CD4-positive, alpha-beta T cell (primary cell): ENCODE results near the gene TTC28. TPM values are rescaled to one million over a fixed set of nuclear protein-coding genes. Genes with fewer than 3 reads are reported as not detected.

Experiments
- ATAC-seq: fragments of 200-7000 bp; cut with Tn5 transposase; one replicate; pipeline ENCODE4 v1.10.0; 2022; ENCODE audit warnings: mild to moderate bottlenecking; ENCODE audit not compliant: poor library complexity
- CTCF ChIA-PET: fragments of 350-600 bp; sonication (Branson Sonifier 250); formaldehyde crosslinking; loops from one replicate; lab custom pipeline; 2021; ENCODE audit warnings: antibody characterized with exemption, inconsistent platforms; lab: Charles Lee
- POLR2A ChIA-PET: fragments of 350-600 bp; sonication (Branson Sonifier 250); formaldehyde crosslinking; loops from one replicate; lab custom pipeline; 2021; ENCODE audit warnings: antibody characterized with exemption, inconsistent platforms; lab: Charles Lee
- DNase-seq, 14 experiments: peaks; one replicate each; pipeline ENCODE4 v3.0.0-alpha.2; 2013 to 2020; ENCODE audit warnings: mixed read lengths in 2 of 14
- H3K27ac ChIP-seq, 2 donors: one replicate each; pipeline versions ENCODE4 v1.5.1 to v1.7.0; 2013; ENCODE audit warnings: low read length in 2 of 2, low read depth in 1 of 2, mild to moderate bottlenecking in 1 of 2
- H3K27me3 ChIP-seq, 2 experiments: 1 replicate in 1 of 2; 2 replicates in 1 of 2; pipeline versions ENCODE4 v1.6.1 to v1.7.0; 2013; ENCODE audit warnings: low read length in 2 of 2, control low read depth in 1 of 2, mild to moderate bottlenecking in 1 of 2, moderate library complexity in 1 of 2; ENCODE audit not compliant: insufficient read depth in 2 of 2, control insufficient read depth in 1 of 2
- H3K36me3 ChIP-seq: one replicate; pipeline ENCODE4 v1.6.1; 2013; ENCODE audit warnings: low read length, control low read depth; ENCODE audit not compliant: insufficient read depth
- H3K4me1 ChIP-seq: one replicate; pipeline ENCODE4 v1.6.1; 2013; ENCODE audit warnings: low read length, control low read depth; ENCODE audit not compliant: insufficient read depth
- H3K4me3 ChIP-seq: one replicate; pipeline ENCODE4 v1.5.1; 2013; ENCODE audit warnings: mild to moderate bottlenecking, low read length, moderate library complexity
- H3K9me3 ChIP-seq, 2 experiments: 1 replicate in 1 of 2; 2 replicates in 1 of 2; pipeline versions ENCODE4 v1.6.1 to v1.7.0; 2013; ENCODE audit warnings: low read length in 2 of 2, mild to moderate bottlenecking in 2 of 2, control low read depth in 1 of 2, moderate library complexity in 1 of 2; ENCODE audit not compliant: control insufficient read depth in 1 of 2, insufficient read depth in 1 of 2
- H3K27ac Mint-ChIP-seq: one replicate; pipeline ENCODE4 v1.8.0; 2020; ENCODE audit warnings: mixed read lengths
- H3K27me3 Mint-ChIP-seq: one replicate; pipeline ENCODE4 v1.8.0; 2021; ENCODE audit warnings: mixed read lengths
- H3K36me3 Mint-ChIP-seq: one replicate; pipeline ENCODE4 v1.8.0; 2021; ENCODE audit warnings: low read depth, mixed read lengths
- H3K4me1 Mint-ChIP-seq: one replicate; pipeline ENCODE4 v1.8.0; 2021; ENCODE audit warnings: low read depth, mixed read lengths
- H3K4me3 Mint-ChIP-seq: one replicate; pipeline ENCODE4 v1.8.0; 2020; ENCODE audit warnings: mild to moderate bottlenecking, mixed read lengths
- H3K9me3 Mint-ChIP-seq: one replicate; pipeline ENCODE4 v1.8.0; 2020; ENCODE audit warnings: mixed read lengths
- CTCF ChIP-seq: fragments of 200-600 bp; IDR thresholded peaks from one replicate; pipeline ENCODE4 v1.8.0; 2022; ENCODE audit warnings: antibody characterized with exemption, mild to moderate bottlenecking
- intact Hi-C, 2 experiments: fragments of 100-400 bp; cut with DNase I in 1 of 2; cut with micrococcal nuclease in 1 of 2; formaldehyde crosslinking; loops; one replicate each; pipeline versions ENCODE4 v1.15.1 to v1.9.0; 2023 to 2025; cut with DNase I, micrococcal nuclease
- total RNA-seq, 174 experiments: library from RNA in 2 of 174; stranded (reverse) in 2 of 174; gene quantifications; one replicate each; pipeline ENCODE4 v1.2.3 and lab custom pipeline; 2021 to 2026

Gene TTC28
- total RNA-seq, 2 experiments from 2014 or later, result 4.6 to 5.7 TPM

- no peak overlapping the region for H3K27ac Mint-ChIP-seq
- no peaks in the 10 kb centered on the region for H3K4me1 Mint-ChIP-seq
- TF ChIP-seq CTCF, result no peak
- Histone ChIP-seq H3K4me3 (no peak overlapping the region), H3K4me1 (no peaks in the 10 kb centered on the region), H3K27ac (no peak overlapping the region), H3K27me3 (no peaks in the 10 kb centered on the region), H3K36me3 (no peaks in the 10 kb centered on the region), H3K9me3 (no peaks in the 10 kb centered on the region)
- no peak overlapping the region for H3K4me3 Mint-ChIP-seq
- no peaks in the 10 kb centered on the region for H3K9me3 Mint-ChIP-seq
- DNase-seq (no peak), ATAC-seq (no peak)
- POLR2A ChIA-PET, result no interaction called here
- CTCF ChIA-PET, result no interaction called here
- no peaks in the 10 kb centered on the region for H3K27me3 Mint-ChIP-seq
- no peaks in the 10 kb centered on the region for H3K36me3 Mint-ChIP-seq
- intact Hi-C loops, result no loop called here
These were observed 530.7 kb downstream of the TTC28 start for GRCh38 chr22:28148816-28149465.

- H3K27me3 ChIP-seq, result no peaks in the 10 kb centered on the region
- POLR2A ChIA-PET, result no interaction called here
- H3K27ac Mint-ChIP-seq, result no peak overlapping the region
- intact Hi-C loops, result no loop called here
- H3K27ac ChIP-seq, result no peak overlapping the region
- H3K9me3 ChIP-seq, result no peaks in the 10 kb centered on the region
- H3K9me3 Mint-ChIP-seq, result no peaks in the 10 kb centered on the region
- TF ChIP-seq CTCF, result no peak
- H3K4me3 ChIP-seq, result no peak overlapping the region
- no peaks in the 10 kb centered on the region for H3K4me1 Mint-ChIP-seq
- H3K36me3 Mint-ChIP-seq, result no peaks in the 10 kb centered on the region
- H3K36me3 ChIP-seq, result no peaks in the 10 kb centered on the region
- H3K4me3 Mint-ChIP-seq, result no peak overlapping the region
- no peaks in the 10 kb centered on the region for H3K4me1 ChIP-seq
- ATAC-seq (no peak), DNase-seq (no peak)
- CTCF ChIA-PET, result no interaction called here
- no peaks in the 10 kb centered on the region for H3K27me3 Mint-ChIP-seq
These were observed 532.2 kb downstream of the TTC28 start for GRCh38 chr22:28147401-28147800.

- H3K4me1 ChIP-seq, result no peaks in the 10 kb centered on the region
- TF ChIP-seq CTCF, result no peak
- ATAC-seq (no peak), DNase-seq (no peak)
- Mint-ChIP-seq H3K27ac (no peak overlapping the region), H3K9me3 (no peaks in the 10 kb centered on the region), H3K4me3 (no peak overlapping the region), H3K4me1 (no peaks in the 10 kb centered on the region), H3K27me3 (no peaks in the 10 kb centered on the region), H3K36me3 (no peaks in the 10 kb centered on the region)
- no peaks in the 10 kb centered on the region for H3K36me3 ChIP-seq
- ChIA-PET POLR2A (no interaction called here), CTCF (no interaction called here)
- H3K27ac ChIP-seq, result no peak overlapping the region
- H3K9me3 ChIP-seq, result no peaks in the 10 kb centered on the region
- no peaks in the 10 kb centered on the region for H3K27me3 ChIP-seq
- H3K4me3 ChIP-seq, result no peak overlapping the region
- intact Hi-C loops, result no loop called here
These were observed 533.0 kb downstream of the TTC28 start for GRCh38 chr22:28146401-28147314.
